Smooth muscle cell (in vitro differentiated cells): ENCODE data around the gene AHNAK. TPM values are rescaled to one million over a fixed set of nuclear protein-coding genes. Genes with fewer than 3 reads are reported as not detected.
A peak's percentile ranks its signal among the peaks of the same experiment; 100 is the strongest.

Source experiments
- DNase-seq: peaks from one replicate; lab custom pipeline; 2025; ENCODE audit not compliant: unreplicated experiment; lab: John Stamatoyannopoulos, UW
- H2AFZ ChIP-seq: fragments of 200-600 bp; sonication (generic); 2 replicates; pipeline ENCODE4 v1.6.0; 2016; ENCODE audit warnings: antibody characterized with exemption, low read depth, mild to moderate bottlenecking
- H3F3A ChIP-seq: fragments of 200-600 bp; sonication (generic); 2 replicates; pipeline ENCODE4 v1.6.0; 2017; ENCODE audit warnings: antibody characterized with exemption, low read depth
- H3K27ac ChIP-seq: fragments of 200-600 bp; sonication (generic); 2 replicates; pipeline ENCODE4 v1.5.1; 2016; ENCODE audit warnings: low read depth, mild to moderate bottlenecking
- H3K27me3 ChIP-seq: fragments of 200-600 bp; sonication (generic); 2 replicates; pipeline ENCODE4 v1.6.1; 2016; ENCODE audit warnings: low read depth, mild to moderate bottlenecking
- H3K36me3 ChIP-seq: fragments of 200-600 bp; sonication (generic); 2 replicates; pipeline ENCODE4 v1.5.1; 2016; ENCODE audit warnings: low read depth
- H3K4me1 ChIP-seq: fragments of 200-600 bp; sonication (generic); 2 replicates; pipeline ENCODE4 v1.5.1; 2016; ENCODE audit warnings: low read depth
- H3K4me2 ChIP-seq: fragments of 200-600 bp; sonication (generic); 2 replicates; pipeline ENCODE4 v1.6.0; 2016; ENCODE audit warnings: mild to moderate bottlenecking
- H3K4me3 ChIP-seq: fragments of 200-600 bp; sonication (generic); 2 replicates; pipeline ENCODE4 v1.5.1; 2016; ENCODE audit warnings: mild to moderate bottlenecking
- H3K79me2 ChIP-seq: fragments of 200-600 bp; sonication (generic); 2 replicates; pipeline ENCODE4 v1.6.0; 2016; ENCODE audit warnings: low read depth, mild to moderate bottlenecking
- H3K9ac ChIP-seq: fragments of 200-600 bp; sonication (generic); 2 replicates; pipeline ENCODE4 v1.6.0; 2016; ENCODE audit warnings: low read depth
- H3K9me3 ChIP-seq: fragments of 200-600 bp; sonication (generic); replicated peaks from 2 replicates; pipeline ENCODE4 v1.5.1; 2016; ENCODE audit warnings: low read depth
- H4K20me1 ChIP-seq: fragments of 200-600 bp; sonication (generic); 2 replicates; pipeline ENCODE4 v1.6.0; 2016; ENCODE audit warnings: low read depth
- WGBS: methylation state at CpG from one replicate; pipeline ENCODE4 v1.1.7; 2016; ENCODE audit warnings: low lambda C conversion rate; 5-methylcytosine and 5-hydroxymethylcytosine counted together
- polyA plus RNA-seq: library from polyadenylated mRNA; unstranded; fragments of >200 nt; fragmentation: Nextera tagmentation; extraction: Ambion mirVana; gene quantifications from 2 replicates; pipeline ENCODE4 v1.2.1, GENCODE V29; 2016
- total RNA-seq: library from RNA; depleted of rRNA; stranded (reverse); fragments of >200 nt; gene quantifications from 2 replicates; pipeline ENCODE4 v1.2.3, GENCODE V29; 2014
- TF ChIP-seq, protein P1 (sequence below): fragments of 200-600 bp; sonication (generic); IDR thresholded peaks from 2 replicates; pipeline ENCODE4 v1.5.1; 2017; ENCODE audit warnings: borderline replicate concordance, mild to moderate bottlenecking, antibody characterized with exemption; ENCODE audit not compliant: insufficient read depth, poor library complexity, severe bottlenecking

AHNAK gene
- total and polyA plus RNA-seq, 2 experiments from 2014 or later = 27.2 to 229 TPM

DNA sequence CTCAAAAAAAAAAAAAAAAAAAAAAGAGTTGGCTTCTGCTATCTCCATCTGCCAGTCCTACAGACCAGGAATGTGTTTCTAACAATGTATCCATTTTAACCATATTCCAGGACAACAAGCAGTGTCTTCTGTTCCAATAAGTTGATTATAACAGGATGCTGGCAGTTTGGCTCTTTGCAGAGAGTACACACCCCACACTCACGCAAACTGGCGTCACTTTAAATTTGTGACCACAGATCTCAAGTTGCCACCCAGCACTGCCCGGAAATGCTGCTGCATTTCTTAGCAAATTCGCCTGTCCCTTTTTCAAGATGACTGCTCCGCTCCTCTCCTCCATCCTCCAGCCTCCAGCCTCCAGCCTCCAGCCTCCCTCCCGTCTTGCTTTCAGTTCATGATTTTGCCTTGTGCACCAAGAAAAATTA is 83.5 kb downstream of the AHNAK start:
- Histone ChIP-seq H3F3A (no peaks in the 10 kb centered on the region), H3K36me3 (no peaks in the 10 kb centered on the region), H3K9me3 (no peaks in the 10 kb centered on the region), H2AFZ (no peak overlapping the region), H4K20me1 (no peaks in the 10 kb centered on the region), H3K4me1 (no peaks in the 10 kb centered on the region), H3K27ac (no peak overlapping the region), H3K79me2 (no peaks in the 10 kb centered on the region), H3K27me3 (no peaks in the 10 kb centered on the region), H3K4me2 (no peak overlapping the region), H3K9ac (no peak overlapping the region), H3K4me3 (no peak overlapping the region)
- no peak for DNase-seq
- TF ChIP-seq, protein P1, sequence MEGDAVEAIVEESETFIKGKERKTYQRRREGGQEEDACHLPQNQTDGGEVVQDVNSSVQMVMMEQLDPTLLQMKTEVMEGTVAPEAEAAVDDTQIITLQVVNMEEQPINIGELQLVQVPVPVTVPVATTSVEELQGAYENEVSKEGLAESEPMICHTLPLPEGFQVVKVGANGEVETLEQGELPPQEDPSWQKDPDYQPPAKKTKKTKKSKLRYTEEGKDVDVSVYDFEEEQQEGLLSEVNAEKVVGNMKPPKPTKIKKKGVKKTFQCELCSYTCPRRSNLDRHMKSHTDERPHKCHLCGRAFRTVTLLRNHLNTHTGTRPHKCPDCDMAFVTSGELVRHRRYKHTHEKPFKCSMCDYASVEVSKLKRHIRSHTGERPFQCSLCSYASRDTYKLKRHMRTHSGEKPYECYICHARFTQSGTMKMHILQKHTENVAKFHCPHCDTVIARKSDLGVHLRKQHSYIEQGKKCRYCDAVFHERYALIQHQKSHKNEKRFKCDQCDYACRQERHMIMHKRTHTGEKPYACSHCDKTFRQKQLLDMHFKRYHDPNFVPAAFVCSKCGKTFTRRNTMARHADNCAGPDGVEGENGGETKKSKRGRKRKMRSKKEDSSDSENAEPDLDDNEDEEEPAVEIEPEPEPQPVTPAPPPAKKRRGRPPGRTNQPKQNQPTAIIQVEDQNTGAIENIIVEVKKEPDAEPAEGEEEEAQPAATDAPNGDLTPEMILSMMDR = no peak
- whole genome bisulfite sequencing = 87% methylated on average over 6 of the region's 6 CpGs

DNA sequence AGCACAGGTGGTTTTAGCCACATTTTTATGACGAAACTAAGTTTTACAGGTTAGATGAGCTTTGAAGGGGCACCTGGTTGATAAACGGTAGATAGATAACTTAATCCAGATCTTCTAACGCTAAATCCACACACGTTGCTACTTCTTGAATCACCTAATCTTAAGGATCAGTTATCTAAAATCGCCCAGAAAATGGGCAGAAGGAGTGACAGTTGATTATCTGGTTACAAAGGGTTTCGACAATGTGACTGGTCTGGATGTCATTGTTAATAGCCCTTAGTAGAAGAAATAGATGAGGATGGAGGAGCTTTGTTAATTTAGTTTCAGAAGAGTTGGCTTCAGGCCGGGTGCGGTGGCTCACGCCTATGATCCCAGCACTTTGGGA is 84.1 kb downstream of the AHNAK start:
- no peaks in the 10 kb centered on the region for H3K4me1 ChIP-seq
- no peak overlapping the region for H3K27ac ChIP-seq
- H3K36me3 ChIP-seq = no peaks in the 10 kb centered on the region
- TF ChIP-seq, protein P1 = no peak
- peak overlapping the region; percentile 29 for H3K4me2 ChIP-seq
- H3K9ac ChIP-seq = no peak overlapping the region
- no peaks in the 10 kb centered on the region for H3K27me3 ChIP-seq
- 65% methylated on average over 9 of the region's 9 CpGs for WGBS
- DNase-seq = no peak
- H3K9me3 ChIP-seq = no peaks in the 10 kb centered on the region
- H4K20me1 ChIP-seq = no peaks in the 10 kb centered on the region
- H3K4me3 ChIP-seq = no peak overlapping the region
- no peaks in the 10 kb centered on the region for H3K79me2 ChIP-seq
- H3F3A ChIP-seq = no peaks in the 10 kb centered on the region
- no peak overlapping the region for H2AFZ ChIP-seq

GRCh38 chr11:62461740-62462507 is 84.7 kb downstream of the AHNAK start:
- Histone ChIP-seq H4K20me1 (no peaks in the 10 kb centered on the region), H3F3A (no peaks in the 10 kb centered on the region), H3K4me2 (peak overlapping the region; percentile 29), H3K27ac (peak overlapping the region; percentile 44), H2AFZ (no peak overlapping the region), H3K79me2 (no peaks in the 10 kb centered on the region), H3K9ac (no peak overlapping the region), H3K27me3 (no peaks in the 10 kb centered on the region), H3K36me3 (no peaks in the 10 kb centered on the region), H3K4me3 (no peak overlapping the region), H3K9me3 (no peaks in the 10 kb centered on the region), H3K4me1 (no peaks in the 10 kb centered on the region)
- TF ChIP-seq, protein P1 = no peak
- no peak for DNase-seq
- WGBS = 64% methylated on average over 15 of the region's 15 CpGs

DNA sequence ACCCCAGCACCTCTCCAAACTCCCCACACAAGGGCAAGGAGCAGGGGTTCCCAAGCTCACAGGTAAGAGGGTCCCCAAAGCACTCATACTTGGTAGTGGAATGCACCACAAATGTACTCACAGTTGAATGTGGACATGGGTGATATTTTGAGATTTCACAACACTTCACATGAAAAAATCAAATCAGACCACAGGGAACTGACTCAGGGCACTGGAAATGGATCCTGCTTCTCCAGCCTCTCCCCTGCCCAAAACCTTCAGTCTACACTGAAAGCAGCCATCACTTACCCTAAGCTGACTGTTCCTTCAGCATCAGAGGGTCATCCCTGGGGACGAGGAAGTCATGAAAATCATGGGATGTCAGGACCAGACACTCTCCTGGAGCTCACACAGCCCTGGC is 87.5 kb downstream of the AHNAK start:
- H3K36me3 ChIP-seq = no peaks in the 10 kb centered on the region
- no peak overlapping the region for H3K9ac ChIP-seq
- no peaks in the 10 kb centered on the region for H3F3A ChIP-seq
- WGBS = 94% methylated on average over 1 of the region's 1 CpG
- H3K79me2 ChIP-seq = no peaks in the 10 kb centered on the region
- H3K4me3 ChIP-seq = no peak overlapping the region
- H3K9me3 ChIP-seq = no peaks in the 10 kb centered on the region
- H3K27ac ChIP-seq = no peak overlapping the region
- TF ChIP-seq, protein P1 = no peak
- no peaks in the 10 kb centered on the region for H3K27me3 ChIP-seq
- no peak overlapping the region for H2AFZ ChIP-seq
- no peak for DNase-seq
- H4K20me1 ChIP-seq = no peaks in the 10 kb centered on the region
- no peak overlapping the region for H3K4me2 ChIP-seq
- no peaks in the 10 kb centered on the region for H3K4me1 ChIP-seq
